Measurements from ENCODE around the gene RGMB.

GRCh38 chr5:98781520-98781919 lies 8.1 kb downstream of the RGMB start:
- TF ChIP-seq EZH2 (IDR thresholded peaks at IDR 0.05; ENCODE audit: low read length, missing control alignments): no peak
- no peak for TF ChIP-seq CTCF (conservative IDR thresholded peaks at IDR 0.05 in 1 of 2, IDR thresholded peaks at IDR 0.05 in 1 of 2; ENCODE audit: low read depth in 1 of 2, low read length in 2 of 2)

Measured in fibroblast of lung (primary cell).